WTC11 (cell line): ENCODE results near the gene MARCHF11. TPM values are rescaled to one million over a fixed set of nuclear protein-coding genes. Genes with fewer than 3 reads are reported as not detected.

Experiments
- ATAC-seq: fragments of 200-7000 bp; cut with Tn5 transposase; 2 replicates; pipeline ENCODE4 v1.10.0; 2021; ENCODE audit warnings: mild to moderate bottlenecking, moderate library complexity
- CTCF ChIA-PET: fragments of 300-600 bp; sonication (Branson Sonifier 250); formaldehyde crosslinking; loops from one replicate; lab custom pipeline; 2021; ENCODE audit warnings: antibody characterized with exemption; lab: Charles Lee
- POLR2A ChIA-PET: fragments of 350-600 bp; sonication (Branson Sonifier 250); formaldehyde crosslinking; loops from one replicate; lab custom pipeline; 2021; ENCODE audit warnings: antibody characterized with exemption; lab: Charles Lee
- DNase-seq: peaks from one replicate; pipeline ENCODE4 v3.0.0; 2021; ENCODE audit warnings: low spot score
- H3K27ac Mint-ChIP-seq: 2 replicates; pipeline ENCODE4 v1.8.0; 2021; ENCODE audit warnings: mixed read lengths
- H3K27me3 Mint-ChIP-seq: 2 replicates; pipeline ENCODE4 v1.8.0; 2021; ENCODE audit warnings: low read depth, mild to moderate bottlenecking, moderate library complexity, mixed read lengths
- H3K36me3 Mint-ChIP-seq: 2 replicates; pipeline ENCODE4 v1.8.0; 2021; ENCODE audit warnings: mixed read lengths
- H3K4me1 Mint-ChIP-seq: 2 replicates; pipeline ENCODE4 v1.8.0; 2022; ENCODE audit warnings: mixed read lengths
- H3K4me3 Mint-ChIP-seq: 2 replicates; pipeline ENCODE4 v1.8.0; 2021; ENCODE audit warnings: mild to moderate bottlenecking, moderate library complexity, mixed read lengths
- H3K9me3 Mint-ChIP-seq: 2 replicates; pipeline ENCODE4 v1.8.0; 2021; ENCODE audit warnings: mixed read lengths
- AR ChIP-seq: fragments of 250-450 bp; sonication (Bioruptor Pico); IDR thresholded peaks from 2 replicates; pipeline ENCODE4 v1.9.0; 2021; ENCODE audit warnings: mild to moderate bottlenecking
- CREB1 ChIP-seq: sonication (generic); formaldehyde crosslinking; IDR thresholded peaks from 2 replicates; pipeline ENCODE4 v1.8.0; 2023; ENCODE audit warnings: mild to moderate bottlenecking, missing genetic modification reagents
- CREM ChIP-seq: sonication (generic); formaldehyde crosslinking; IDR thresholded peaks from 2 replicates; pipeline ENCODE4 v1.8.1; 2022; ENCODE audit warnings: mild to moderate bottlenecking, missing genetic modification reagents, moderate library complexity
- CTCF ChIP-seq: fragments of 200-600 bp; IDR thresholded peaks from 2 replicates; pipeline ENCODE4 v1.8.0; 2022; ENCODE audit warnings: antibody characterized with exemption
- E2F5 ChIP-seq: sonication (generic); formaldehyde crosslinking; IDR thresholded peaks from 2 replicates; pipeline ENCODE4 v1.8.1; 2022; ENCODE audit warnings: mild to moderate bottlenecking, moderate library complexity, missing genetic modification reagents
- FOXK1 ChIP-seq: sonication (generic); formaldehyde crosslinking; IDR thresholded peaks from 2 replicates; pipeline ENCODE4 v1.8.0; 2022; ENCODE audit warnings: mild to moderate bottlenecking, moderate library complexity, missing genetic modification reagents
- GRHL2 ChIP-seq: fragments of 250-450 bp; sonication (Bioruptor Pico); IDR thresholded peaks from 2 replicates; pipeline ENCODE4 v1.8.0; 2022; ENCODE audit warnings: mild to moderate bottlenecking, moderate library complexity; ENCODE audit not compliant: insufficient replicate concordance, severe bottlenecking
- GTF2I ChIP-seq: fragments of 250-450 bp; sonication (Bioruptor Pico); conservative IDR thresholded peaks from 2 replicates; pipeline ENCODE4 v1.4.0; 2021; ENCODE audit warnings: mild to moderate bottlenecking
- HMGXB4 ChIP-seq: sonication (generic); formaldehyde crosslinking; IDR thresholded peaks from 2 replicates; pipeline ENCODE4 v1.8.1; 2023; ENCODE audit warnings: mild to moderate bottlenecking, moderate library complexity, missing genetic modification reagents
- KAT7 ChIP-seq: sonication (generic); formaldehyde crosslinking; IDR thresholded peaks from 2 replicates; pipeline ENCODE4 v1.8.1; 2023; ENCODE audit warnings: missing genetic modification reagents, mild to moderate bottlenecking, borderline replicate concordance
- MLX ChIP-seq: sonication (generic); formaldehyde crosslinking; IDR thresholded peaks from 2 replicates; pipeline ENCODE4 v1.8.1; 2023; ENCODE audit warnings: mild to moderate bottlenecking, missing genetic modification reagents, moderate library complexity
- NFATC4 ChIP-seq: fragments of 250-450 bp; sonication (Bioruptor Pico); IDR thresholded peaks from 2 replicates; pipeline ENCODE4 v1.9.0; 2021; ENCODE audit warnings: mild to moderate bottlenecking
- PRDM15 ChIP-seq: sonication (generic); formaldehyde crosslinking; IDR thresholded peaks from 2 replicates; pipeline ENCODE4 v1.8.0; 2022; ENCODE audit warnings: missing genetic modification reagents
- PREB ChIP-seq: sonication (generic); formaldehyde crosslinking; IDR thresholded peaks from 2 replicates; pipeline ENCODE4 v1.8.1; 2022; ENCODE audit warnings: mild to moderate bottlenecking, missing genetic modification reagents, moderate library complexity, borderline replicate concordance
- RORB ChIP-seq: fragments of 250-450 bp; sonication (Bioruptor Pico); IDR thresholded peaks from 2 replicates; pipeline ENCODE4 v1.9.0; 2021; ENCODE audit warnings: mild to moderate bottlenecking
- SOX15 ChIP-seq: fragments of 250-450 bp; sonication (Bioruptor Pico); IDR thresholded peaks from 2 replicates; pipeline ENCODE4 v1.9.0; 2021; ENCODE audit warnings: mild to moderate bottlenecking
- TCF7 ChIP-seq: sonication (generic); formaldehyde crosslinking; IDR thresholded peaks from 2 replicates; pipeline ENCODE4 v1.8.0; 2022; ENCODE audit warnings: mild to moderate bottlenecking, low read depth, missing genetic modification reagents, moderate library complexity
- USF2 ChIP-seq: sonication (generic); formaldehyde crosslinking; IDR thresholded peaks from 2 replicates; pipeline ENCODE4 v1.8.1; 2023; ENCODE audit warnings: mild to moderate bottlenecking, missing genetic modification reagents, moderate library complexity
- ZBTB21 ChIP-seq: sonication (generic); formaldehyde crosslinking; IDR thresholded peaks from 2 replicates; pipeline ENCODE4 v1.8.1; 2023; ENCODE audit warnings: mild to moderate bottlenecking, missing genetic modification reagents, borderline replicate concordance
- ZBTB43 ChIP-seq: sonication (generic); formaldehyde crosslinking; IDR thresholded peaks from 2 replicates; pipeline ENCODE4 v1.8.1; 2023; ENCODE audit warnings: mild to moderate bottlenecking, missing genetic modification reagents
- ZNF121 ChIP-seq: sonication (generic); formaldehyde crosslinking; IDR thresholded peaks from 2 replicates; pipeline ENCODE4 v1.8.0; 2023; ENCODE audit warnings: missing genetic modification reagents
- ZNF219 ChIP-seq: sonication (generic); formaldehyde crosslinking; IDR thresholded peaks from 2 replicates; pipeline ENCODE4 v1.8.0; 2023; ENCODE audit warnings: missing genetic modification reagents, mild to moderate bottlenecking, borderline replicate concordance
- ZNF671 ChIP-seq: fragments of 250-450 bp; sonication (Bioruptor Pico); IDR thresholded peaks from 2 replicates; pipeline ENCODE4 v1.8.0; 2021; ENCODE audit warnings: mild to moderate bottlenecking
- total RNA-seq: library from RNA; stranded (reverse); gene quantifications from 3 replicates; pipeline ENCODE4 v1.2.3, GENCODE V29; 2021

Gene MARCHF11
- total RNA-seq, 1 experiment from 2014 or later, result 2.9 TPM

- TF ChIP-seq PRDM15, result no peak
- TF ChIP-seq CREB1 (CRISPR knock-in tag), result no peak
- TF ChIP-seq USF2 (CRISPR knock-in tag), result no peak
- TF ChIP-seq CTCF, result no peak
- TF ChIP-seq ZNF219 (CRISPR knock-in tag), result no peak
- TF ChIP-seq ZBTB21, result no peak
Measured at GRCh38 chr5:16076657-16077056, 102.9 kb downstream of the MARCHF11 start (continued).

- no peak overlapping the region for H3K27ac Mint-ChIP-seq
- ATAC-seq, result no peak
- no peak overlapping the region for H3K4me3 Mint-ChIP-seq
- CTCF ChIA-PET, result no interaction called here
- no peaks in the 10 kb centered on the region for H3K4me1 Mint-ChIP-seq
- H3K27me3 Mint-ChIP-seq, result no peaks in the 10 kb centered on the region
- DNase-seq, result no peak
- no peaks in the 10 kb centered on the region for H3K36me3 Mint-ChIP-seq
- POLR2A ChIA-PET, result no interaction called here
- H3K9me3 Mint-ChIP-seq, result peaks cover 3% of the 10 kb centered on the region
- no peak for TF ChIP-seq KAT7 (CRISPR knock-in tag)
- TF ChIP-seq NFATC4, result no peak
- TF ChIP-seq GTF2I (CRISPR knock-in tag), result no peak
- no peak for TF ChIP-seq SOX15
- no peak for TF ChIP-seq CREM (CRISPR knock-in tag)
- no peak for TF ChIP-seq RORB (CRISPR knock-in tag)
- no peak for TF ChIP-seq ZNF121
- no peak for TF ChIP-seq GRHL2
- TF ChIP-seq MLX, result no peak
- no peak for TF ChIP-seq PREB
- no peak for TF ChIP-seq HMGXB4 (CRISPR knock-in tag)
- no peak for TF ChIP-seq ZNF671 (CRISPR knock-in tag)
- TF ChIP-seq AR (CRISPR knock-in tag), result no peak
- no peak for TF ChIP-seq TCF7 (CRISPR knock-in tag)
- no peak for TF ChIP-seq ZBTB43 (CRISPR knock-in tag)
- no peak for TF ChIP-seq FOXK1 (CRISPR knock-in tag)
- TF ChIP-seq E2F5 (CRISPR knock-in tag), result no peak
Measured at GRCh38 chr5:16074358-16074757, 105.2 kb downstream of the MARCHF11 start.
